Type B pancreatic cell (in vitro differentiated cells): ENCODE results near the gene CFAP126. TPM values are rescaled to one million over a fixed set of nuclear protein-coding genes. Genes with fewer than 3 reads are reported as not detected.
"Not testable (repeated sequence)": the region's sequence is repeated elsewhere in the genome, so short reads cannot be mapped to it uniquely, and the experiment has no call there.

Experiments
- DNase-seq: peaks from one replicate; pipeline ENCODE4 v3.0.0; 2021; ENCODE audit warnings: mixed read lengths; ENCODE audit not compliant: unreplicated experiment; ENCODE audit errors: extremely low spot score
- H3K27ac Mint-ChIP-seq: 2 replicates; pipeline ENCODE4 v1.8.0; 2021; ENCODE audit warnings: mild to moderate bottlenecking, mixed read lengths
- H3K27me3 Mint-ChIP-seq: 2 replicates; pipeline ENCODE4 v1.8.0; 2021; ENCODE audit warnings: mixed read lengths
- H3K36me3 Mint-ChIP-seq: 2 replicates; pipeline ENCODE4 v1.8.0; 2021; ENCODE audit warnings: mixed read lengths
- H3K4me1 Mint-ChIP-seq: one replicate; pipeline ENCODE4 v1.8.0; 2021; ENCODE audit warnings: mixed read lengths; ENCODE audit not compliant: unreplicated experiment
- H3K4me3 Mint-ChIP-seq: 2 replicates; pipeline ENCODE4 v1.8.0; 2021; ENCODE audit warnings: mild to moderate bottlenecking, mixed read lengths
- H3K9me3 Mint-ChIP-seq: 2 replicates; pipeline ENCODE4 v1.8.0; 2021; ENCODE audit warnings: mixed read lengths
- total RNA-seq: library from RNA; stranded (reverse); gene quantifications from 2 replicates; pipeline ENCODE4 v1.2.1, GENCODE V29; 2021; ENCODE audit warnings: low replicate concordance
- TF ChIP-seq, protein P1 (sequence below): fragments of 200-600 bp; sonication (generic); conservative IDR thresholded peaks from 2 replicates; pipeline ENCODE4 v1.5.0; 2021; ENCODE audit warnings: antibody characterized with exemption, mild to moderate bottlenecking

Gene CFAP126
- total RNA-seq, 1 donor from 2014 or later = 13.5 TPM

GRCh38 chr1:161404051-161404597 lies 36.4 kb upstream of the CFAP126 start:
- Mint-ChIP-seq H3K27ac (no peak overlapping the region), H3K4me1 (peaks cover 10% of the 10 kb centered on the region), H3K36me3 (peaks cover 4% of the 10 kb centered on the region), H3K9me3 (peaks cover under 1% of the 10 kb centered on the region), H3K4me3 (no peak overlapping the region), H3K27me3 (peaks cover 39% of the 10 kb centered on the region)
- DNase-seq = no peak
- TF ChIP-seq, protein P1, sequence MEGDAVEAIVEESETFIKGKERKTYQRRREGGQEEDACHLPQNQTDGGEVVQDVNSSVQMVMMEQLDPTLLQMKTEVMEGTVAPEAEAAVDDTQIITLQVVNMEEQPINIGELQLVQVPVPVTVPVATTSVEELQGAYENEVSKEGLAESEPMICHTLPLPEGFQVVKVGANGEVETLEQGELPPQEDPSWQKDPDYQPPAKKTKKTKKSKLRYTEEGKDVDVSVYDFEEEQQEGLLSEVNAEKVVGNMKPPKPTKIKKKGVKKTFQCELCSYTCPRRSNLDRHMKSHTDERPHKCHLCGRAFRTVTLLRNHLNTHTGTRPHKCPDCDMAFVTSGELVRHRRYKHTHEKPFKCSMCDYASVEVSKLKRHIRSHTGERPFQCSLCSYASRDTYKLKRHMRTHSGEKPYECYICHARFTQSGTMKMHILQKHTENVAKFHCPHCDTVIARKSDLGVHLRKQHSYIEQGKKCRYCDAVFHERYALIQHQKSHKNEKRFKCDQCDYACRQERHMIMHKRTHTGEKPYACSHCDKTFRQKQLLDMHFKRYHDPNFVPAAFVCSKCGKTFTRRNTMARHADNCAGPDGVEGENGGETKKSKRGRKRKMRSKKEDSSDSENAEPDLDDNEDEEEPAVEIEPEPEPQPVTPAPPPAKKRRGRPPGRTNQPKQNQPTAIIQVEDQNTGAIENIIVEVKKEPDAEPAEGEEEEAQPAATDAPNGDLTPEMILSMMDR = no peak

- no peak overlapping the region for H3K27ac Mint-ChIP-seq
- H3K36me3 Mint-ChIP-seq = peaks cover 6% of the 10 kb centered on the region
- TF ChIP-seq, protein P1 = no peak
- peaks cover 14% of the 10 kb centered on the region for H3K4me1 Mint-ChIP-seq
- DNase-seq = no peak
- H3K4me3 Mint-ChIP-seq = peak overlapping the region; percentile 48
- H3K9me3 Mint-ChIP-seq = peaks cover 3% of the 10 kb centered on the region
- H3K27me3 Mint-ChIP-seq = peaks cover 36% of the 10 kb centered on the region
These were observed 34.8 kb upstream of the CFAP126 start for GRCh38 chr1:161402446-161402845.

GRCh38 chr1:161399257-161399998 lies 31.8 kb upstream of the CFAP126 start:
- H3K36me3 Mint-ChIP-seq = peaks cover 6% of the 10 kb centered on the region
- DNase-seq = peak; percentile 90
- H3K27ac Mint-ChIP-seq = peak overlapping the region; percentile 100
- TF ChIP-seq, protein P1 = peak; percentile 73
- H3K4me1 Mint-ChIP-seq = peaks cover 14% of the 10 kb centered on the region
- H3K9me3 Mint-ChIP-seq = peaks cover 3% of the 10 kb centered on the region
- H3K4me3 Mint-ChIP-seq = peak overlapping the region; percentile 95
- H3K27me3 Mint-ChIP-seq = peaks cover 31% of the 10 kb centered on the region

- Mint-ChIP-seq H3K4me3 (peak overlapping the region; percentile 95), H3K36me3 (peaks cover 6% of the 10 kb centered on the region), H3K4me1 (peaks cover 14% of the 10 kb centered on the region), H3K9me3 (peaks cover 3% of the 10 kb centered on the region), H3K27ac (peak overlapping the region; percentile 100), H3K27me3 (peaks cover 27% of the 10 kb centered on the region)
- TF ChIP-seq, protein P1 = no peak
- DNase-seq = no peak
These were observed 31.2 kb upstream of the CFAP126 start for GRCh38 chr1:161398900-161399256.

DNA sequence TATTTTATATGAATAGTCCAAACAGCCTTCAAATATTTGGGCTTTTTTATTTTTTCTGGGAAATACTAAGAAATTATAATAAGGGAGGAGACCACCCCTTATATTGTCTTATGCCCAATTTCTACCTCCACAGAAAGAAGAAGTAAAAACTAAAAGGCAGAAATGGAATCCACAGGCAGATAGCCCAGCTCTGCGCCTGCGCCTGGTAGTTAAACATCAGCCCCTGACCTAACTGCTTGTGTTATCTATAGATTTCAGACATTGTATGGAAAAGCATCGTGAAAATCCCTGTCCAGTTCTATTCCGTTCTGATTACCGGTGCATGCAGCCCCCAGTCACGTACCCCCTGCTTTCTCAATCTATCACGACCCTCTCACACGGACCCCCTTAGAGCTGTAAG lies 29.4 kb upstream of the CFAP126 start:
- not testable (repeated sequence) for H3K27ac Mint-ChIP-seq, DNase-seq, H3K4me3 Mint-ChIP-seq, H3K9me3 Mint-ChIP-seq, H3K36me3 Mint-ChIP-seq
- Mint-ChIP-seq H3K27me3 (peaks cover 13% of the 10 kb centered on the region), H3K4me1 (peaks cover 14% of the 10 kb centered on the region)

- TF ChIP-seq, protein P1 = no peak
- H3K36me3 Mint-ChIP-seq = no peaks in the 10 kb centered on the region
- H3K4me1 Mint-ChIP-seq = peaks cover 7% of the 10 kb centered on the region
- H3K27me3 Mint-ChIP-seq = no peaks in the 10 kb centered on the region
- H3K27ac Mint-ChIP-seq = no peak overlapping the region
- DNase-seq = no peak
- no peaks in the 10 kb centered on the region for H3K9me3 Mint-ChIP-seq
- no peak overlapping the region for H3K4me3 Mint-ChIP-seq
These were observed 25.5 kb upstream of the CFAP126 start for GRCh38 chr1:161393151-161393550.
